K562 (cell line): ENCODE measurements around the gene BZW2. TPM values are rescaled to one million over a fixed set of nuclear protein-coding genes. Genes with fewer than 3 reads are reported as not detected.

Experiments
- BHLHE40 ChIP-seq: IDR thresholded peaks from 2 replicates; pipeline ENCODE4 v1.6.1; 2011; ENCODE audit warnings: low read length, improper control_type of control experiment
- FOS ChIP-seq: IDR thresholded peaks from 3 replicates; pipeline ENCODE4 v1.6.1; 2011; ENCODE audit not compliant: insufficient read length; ENCODE audit errors: extremely low read depth
- FOXK2 ChIP-seq, 2 experiments: fragments of 450-650 bp; IDR thresholded peaks in 1 of 2; conservative IDR thresholded peaks in 1 of 2; 2 replicates each; pipeline ENCODE4 v1.6.1; 2016; ENCODE audit warnings: low read depth in 2 of 2, mild to moderate bottlenecking in 1 of 2
- GTF2E2 ChIP-seq: fragments of 200-800 bp; sonication (Bioruptor generic); IDR thresholded peaks from 2 replicates; pipeline ENCODE4 v1.6.1; 2016; ENCODE audit warnings: missing genetic modification characterization, missing compliant biosample characterization
- HNRNPL ChIP-seq: fragments of 200-400 bp; formaldehyde crosslinking; IDR thresholded peaks from 2 replicates; pipeline ENCODE4 v1.6.1; 2017; ENCODE audit warnings: low read depth, mild to moderate bottlenecking, low read length
- HOMEZ ChIP-seq: fragments of 250-450 bp; sonication (Bioruptor Pico); IDR thresholded peaks from 2 replicates; pipeline ENCODE4 v1.4.0; 2020; ENCODE audit warnings: mild to moderate bottlenecking, moderate library complexity
- MCM5 ChIP-seq: fragments of 450-650 bp; IDR thresholded peaks from 2 replicates; pipeline ENCODE4 v1.6.1; 2016; ENCODE audit warnings: low read depth
- MEF2A ChIP-seq: IDR thresholded peaks from 2 replicates; pipeline ENCODE4 v1.6.1; 2011; ENCODE audit warnings: low read depth, mild to moderate bottlenecking, low read length, moderate library complexity; ENCODE audit not compliant: control insufficient read depth
- NONO ChIP-seq, 2 experiments: fragments of 200-400 bp in 1 of 2; fragments of 450-650 bp in 1 of 2; formaldehyde crosslinking in 1 of 2; IDR thresholded peaks; 2 replicates each; pipeline ENCODE4 v1.6.1; 2017; ENCODE audit warnings: low read depth in 2 of 2, mild to moderate bottlenecking in 2 of 2, moderate library complexity in 2 of 2, low read length in 1 of 2
- POLR2A ChIP-seq: fragments of 450-650 bp; conservative IDR thresholded peaks from 2 replicates; pipeline ENCODE4 v1.6.1; 2016
- REST ChIP-seq, 2 experiments: fragments of 450-650 bp; formaldehyde crosslinking in 1 of 2; IDR thresholded peaks; 2 replicates each; pipeline versions ENCODE4 v1.4.0 to v1.6.1; 2014 to 2020; ENCODE audit warnings: mild to moderate bottlenecking in 2 of 2, borderline replicate concordance in 1 of 2, low read depth in 1 of 2
- SMARCA5 ChIP-seq: fragments of 450-650 bp; IDR thresholded peaks from 2 replicates; pipeline ENCODE4 v1.6.1; 2016
- TARDBP ChIP-seq: fragments of 450-650 bp; IDR thresholded peaks from 2 replicates; pipeline ENCODE4 v1.6.1; 2016
- TFAM ChIP-seq: fragments of 250-450 bp; sonication (Bioruptor Pico); conservative IDR thresholded peaks from 2 replicates; pipeline ENCODE4 v1.5.0; 2021; ENCODE audit warnings: mild to moderate bottlenecking, moderate library complexity
- ZNF324 ChIP-seq: fragments of 250-450 bp; sonication (Bioruptor Pico); IDR thresholded peaks from 2 replicates; pipeline ENCODE4 v1.4.0; 2020; ENCODE audit warnings: mild to moderate bottlenecking
- ZNF507 ChIP-seq: conservative IDR thresholded peaks from 2 replicates; pipeline ENCODE4 v1.6.1; 2017; ENCODE audit warnings: missing genetic modification characterization, missing compliant biosample characterization
- ZNF655 ChIP-seq: fragments of 250-450 bp; sonication (Bioruptor Pico); IDR thresholded peaks from 2 replicates; pipeline ENCODE4 v1.5.0; 2021
- ZNF699 ChIP-seq: fragments of 250-450 bp; sonication (Bioruptor Pico); IDR thresholded peaks from 2 replicates; pipeline ENCODE4 v1.8.0; 2021; ENCODE audit warnings: mild to moderate bottlenecking, moderate library complexity; ENCODE audit not compliant: insufficient replicate concordance
- polyA plus RNA-seq, 8 experiments: library from polyadenylated mRNA; depleted of rRNA in 4 of 8; stranded (reverse) in 5 of 8; unstranded in 3 of 8; fragments of >200 nt; fragmentation: Nextera tagmentation in 2 of 8; fragmentation: Illumina TruSeq in 1 of 8; extraction: Ambion mirVana in 2 of 8; extraction: Trizol in 1 of 8; gene quantifications; 2 replicates each; pipeline versions ENCODE4 v1.2.1 to v1.2.3, GENCODE V29; 2011 to 2014; ENCODE audit warnings: inconsistent platforms in 1 of 8, missing spikeins in 1 of 8
- total RNA-seq, 7 experiments: library from RNA; depleted of rRNA in 6 of 7; stranded (reverse); fragments of >200 nt in 6 of 7; fragmentation: Illumina TruSeq in 2 of 7; extraction: Trizol in 2 of 7; gene quantifications; 2 replicates each; pipeline versions ENCODE4 v1.2.1 to v1.2.3, GENCODE V29; 2011 to 2021; ENCODE audit warnings: low replicate concordance in 1 of 7

BZW2 gene
- total and polyA plus RNA-seq, 9 of the 15 experiments (the other 6 are each of a cell fraction or from before 2014, with no cell fraction given), result 140 to 316 (median 173) TPM

GRCh38 chr7:16668049-16668858 lies 22.3 kb downstream of the BZW2 start (continued):
- TF ChIP-seq NONO (IDR thresholded peaks at IDR 0.05; ENCODE audit: low read depth in 2 of 2, low read length in 1 of 2) (no peak; a peak in 1 of 4 replicates), SMARCA5 (no peak), FOS (peak; percentile 41), GTF2E2 (tag) (no peak), ZNF655 (CRISPR knock-in tag) (no peak), REST (IDR thresholded peaks at IDR 0.05; ENCODE audit: borderline replicate concordance) (peak; percentile 27; the same call in 1 of the 2 replicates), REST (CRISPR knock-in tag; IDR thresholded peaks at IDR 0.05; ENCODE audit: low read depth) (0 out of 2 replicates have a peak, but pooled peaks have one; percentile 42), ZNF324 (CRISPR knock-in tag) (no peak), TFAM (CRISPR knock-in tag) (no peak), TARDBP (no peak), POLR2A (no peak), MEF2A (no peak), HOMEZ (CRISPR knock-in tag) (peak; percentile 79; the same call in 1 of the 2 replicates), ZNF507 (no peak), BHLHE40 (no peak), HNRNPL (no peak), ZNF699 (no peak), MCM5 (no peak), FOXK2 (conservative IDR thresholded peaks at IDR 0.05 in 1 of 2, IDR thresholded peaks at IDR 0.05 in 1 of 2; ENCODE audit: low read depth in 2 of 2) (no peak)
